HL-60/S4 treated with phorbol 12-myristate 13-acetate at 8.2 ng/mL for 4 days and 3 days (cell line): ENCODE measurements around the gene ALG1L2.
"Not testable (repeated sequence)": the region's sequence is repeated elsewhere in the genome, so short reads cannot be mapped to it uniquely, and the experiment has no call there.

Source experiments
- in situ Hi-C: fragments of 300-500 bp; cut with MboI; formaldehyde crosslinking; loops from 2 replicates; pipeline ENCODE4 v1.15.0; 2022; ENCODE audit warnings: low sequenced_read_pairs

The ALG1L2 gene, protein sequence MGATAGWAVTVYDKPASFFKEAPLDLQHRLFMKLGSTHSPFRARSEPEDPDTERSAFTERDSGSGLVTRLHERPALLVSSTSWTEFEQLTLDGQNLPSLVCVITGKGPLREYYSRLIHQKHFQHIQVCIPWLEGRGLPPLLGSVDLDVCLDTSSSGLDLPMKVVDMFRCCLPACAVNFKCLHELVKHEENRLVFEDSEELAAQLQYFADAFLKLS

DNA sequence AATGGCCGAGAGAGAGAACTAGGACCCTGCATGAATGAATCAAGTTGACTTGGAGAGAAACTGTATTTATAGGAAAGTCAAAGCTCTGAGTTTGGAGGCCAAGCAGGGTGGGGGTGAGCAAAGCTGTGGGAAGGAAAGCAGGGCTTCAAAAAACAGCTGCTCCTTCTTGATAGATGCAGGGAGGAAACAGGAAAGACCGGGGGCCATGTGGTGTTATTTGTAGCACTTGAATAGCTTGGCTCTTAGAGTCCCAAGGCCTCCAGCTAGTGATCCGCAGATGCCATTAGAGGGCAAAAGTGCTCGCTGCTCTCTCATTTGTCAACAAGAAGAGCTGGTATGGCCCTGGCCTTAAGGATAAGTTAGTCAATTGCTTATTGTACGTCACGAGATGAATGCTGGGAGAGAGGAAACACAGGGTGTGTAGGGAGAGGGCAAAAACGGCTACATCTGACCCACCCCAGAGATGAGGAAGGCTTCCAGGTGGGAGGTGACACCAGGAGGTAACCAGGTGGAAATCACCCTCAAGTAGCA lies at the start of gene ALG1L2:
ALG1L2 (plus strand) TSS at position 481 of the 531 bp plus-strand sequence. CDS start 186 bp downstream, outside the sequence.
- in situ Hi-C loops, result no loop called here

DNA sequence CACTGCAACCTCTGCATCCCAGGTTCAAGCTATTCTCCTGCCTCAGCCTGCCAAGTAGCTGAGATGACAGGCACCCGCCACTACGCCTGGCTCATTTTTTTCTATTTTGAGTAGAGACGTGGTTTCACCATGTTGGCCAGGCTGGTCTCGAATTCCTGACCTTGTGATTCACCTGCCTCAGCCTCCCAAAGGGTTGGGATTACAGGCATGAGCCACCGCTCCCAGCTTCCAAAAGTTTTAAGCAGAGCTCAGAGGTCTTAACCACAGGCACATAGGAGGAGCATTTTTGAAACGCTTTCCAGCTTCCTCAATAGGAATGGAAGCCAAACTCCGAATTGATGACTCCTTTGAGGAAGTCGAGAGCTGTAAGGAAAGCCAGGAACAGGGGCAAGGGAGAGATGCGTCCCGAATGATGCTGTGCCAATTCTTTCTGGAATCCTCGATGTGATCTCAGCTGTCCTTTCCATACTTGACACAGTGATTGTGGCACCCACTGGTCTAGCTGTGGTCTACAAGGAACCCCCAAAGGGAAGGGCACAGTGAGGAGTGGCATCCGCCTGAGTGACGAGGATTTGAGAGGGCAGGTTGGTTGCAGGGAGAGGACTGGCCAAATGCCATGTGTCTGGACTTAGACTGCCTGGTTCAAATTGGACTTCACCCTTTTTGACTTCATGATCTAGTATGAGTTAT lies 44.4 kb upstream of the ALG1L2 start:
- in situ Hi-C loops, result not testable (repeated sequence)

DNA sequence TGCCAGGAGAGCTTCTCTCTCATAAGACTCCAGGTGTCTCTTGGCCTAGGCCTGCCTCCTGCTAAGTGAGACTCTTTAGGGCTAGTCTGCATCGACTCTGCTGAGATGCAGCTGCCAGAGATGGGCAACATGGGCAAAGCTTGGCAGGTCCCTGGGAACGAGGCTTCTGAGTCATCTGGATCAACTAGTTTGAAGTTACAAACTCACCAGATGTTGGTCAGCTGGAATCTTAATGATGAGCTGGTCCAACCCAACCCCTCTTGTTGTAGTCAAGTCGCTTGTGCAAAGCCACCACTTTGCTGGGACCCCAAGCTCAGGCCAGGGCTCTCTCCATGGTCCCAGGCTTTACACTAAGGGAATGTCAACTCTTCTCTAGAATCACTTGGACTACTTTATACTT lies 38.9 kb upstream of the ALG1L2 start:
- in situ Hi-C loops, result not testable (repeated sequence)

DNA sequence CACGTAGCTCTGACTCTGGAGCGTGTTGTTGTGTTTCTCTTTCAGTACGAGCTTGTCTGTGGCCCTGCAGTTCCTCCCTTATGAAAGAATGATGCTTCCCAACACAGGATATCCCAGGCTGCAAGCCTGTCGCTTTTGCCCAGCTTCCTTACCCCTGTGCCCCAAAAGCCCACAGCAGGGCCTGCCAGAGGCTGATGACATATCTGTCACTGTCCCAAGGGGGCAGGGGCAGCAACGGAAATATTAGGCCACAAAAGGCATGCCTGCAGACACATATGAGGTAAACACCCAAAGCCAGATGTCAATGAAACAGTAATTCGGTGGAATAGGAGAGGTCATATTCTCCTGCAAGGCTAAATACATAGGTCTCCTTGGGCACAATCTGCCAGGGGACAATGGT lies 38.0 kb upstream of the ALG1L2 start:
- in situ Hi-C loops, result not testable (repeated sequence)

DNA sequence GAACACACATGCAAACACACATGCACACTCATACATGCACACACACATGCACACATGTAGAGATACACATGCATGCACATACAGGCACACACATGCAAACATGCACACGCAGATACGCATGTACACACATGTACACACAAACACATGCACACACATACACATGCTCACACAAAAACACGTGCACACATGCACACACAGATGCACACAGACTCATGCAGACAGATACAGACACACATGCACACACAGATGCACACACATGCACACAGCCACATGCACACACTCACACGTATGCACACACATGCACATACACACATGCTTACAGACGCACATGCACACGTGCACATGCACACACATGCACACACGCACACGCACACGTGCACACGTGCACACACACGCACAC lies 37.3 kb upstream of the ALG1L2 start:
- in situ Hi-C loops, result no loop called here

DNA sequence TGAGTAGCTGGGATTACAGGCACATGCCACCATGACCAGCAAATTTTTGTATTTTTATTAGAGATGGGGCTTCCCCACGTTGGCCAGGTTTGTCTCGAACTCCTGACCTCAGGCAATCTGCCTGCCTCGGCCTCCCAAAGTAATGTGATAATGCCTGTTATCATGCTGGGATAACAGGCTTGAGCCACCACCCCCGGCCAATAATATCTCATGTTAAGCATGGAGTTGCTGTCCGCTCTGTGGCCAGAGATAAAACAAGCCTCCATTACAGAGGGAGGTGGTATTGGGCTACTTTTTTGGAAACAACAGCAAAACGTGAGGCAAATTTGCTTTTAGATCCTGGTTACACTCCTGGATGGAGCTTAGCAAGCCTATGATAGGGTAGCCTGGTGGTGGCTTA lies 32.9 kb upstream of the ALG1L2 start:
- in situ Hi-C loops, result no loop called here

DNA sequence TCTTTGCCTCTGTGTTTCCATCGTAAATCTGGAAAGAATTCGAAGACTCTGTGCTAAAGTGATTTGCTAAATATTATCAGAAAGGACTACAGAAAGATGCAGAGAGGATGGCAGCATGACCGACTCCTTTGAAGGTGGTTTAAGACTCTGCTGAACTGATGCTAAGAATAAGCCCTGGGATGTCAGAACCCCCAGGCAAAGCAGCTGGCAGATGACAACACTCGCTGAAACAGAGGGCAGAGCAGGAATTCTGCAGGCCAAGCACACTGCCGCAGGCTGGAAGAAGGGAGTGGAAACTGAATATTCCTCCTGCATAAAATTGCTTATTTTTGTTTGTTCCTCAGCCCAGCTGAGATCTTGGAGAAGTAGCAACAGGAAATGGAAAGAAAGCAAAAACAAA lies 29.3 kb upstream of the ALG1L2 start:
- in situ Hi-C loops, result not testable (repeated sequence)

DNA sequence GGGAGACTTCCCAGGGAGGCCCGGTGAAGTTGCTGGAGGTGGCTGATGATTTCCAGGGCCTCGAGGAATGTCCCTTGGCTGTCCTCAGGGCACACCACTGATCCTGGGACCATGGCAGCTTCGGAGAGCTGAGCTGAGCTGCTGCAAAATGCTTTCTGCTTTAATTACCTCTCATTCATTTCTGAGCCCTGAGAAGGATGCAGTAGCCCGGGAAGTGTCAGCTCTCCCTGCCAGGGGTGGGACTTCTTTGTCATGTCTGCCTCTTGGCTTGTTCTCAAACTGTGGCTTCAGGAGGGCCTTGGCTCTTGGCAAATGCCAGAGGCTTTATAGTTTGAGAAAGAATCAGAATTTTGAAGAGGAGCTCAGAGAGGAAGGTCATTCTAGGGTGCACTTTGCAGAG lies 28.7 kb upstream of the ALG1L2 start:
- in situ Hi-C loops, result not testable (repeated sequence)

DNA sequence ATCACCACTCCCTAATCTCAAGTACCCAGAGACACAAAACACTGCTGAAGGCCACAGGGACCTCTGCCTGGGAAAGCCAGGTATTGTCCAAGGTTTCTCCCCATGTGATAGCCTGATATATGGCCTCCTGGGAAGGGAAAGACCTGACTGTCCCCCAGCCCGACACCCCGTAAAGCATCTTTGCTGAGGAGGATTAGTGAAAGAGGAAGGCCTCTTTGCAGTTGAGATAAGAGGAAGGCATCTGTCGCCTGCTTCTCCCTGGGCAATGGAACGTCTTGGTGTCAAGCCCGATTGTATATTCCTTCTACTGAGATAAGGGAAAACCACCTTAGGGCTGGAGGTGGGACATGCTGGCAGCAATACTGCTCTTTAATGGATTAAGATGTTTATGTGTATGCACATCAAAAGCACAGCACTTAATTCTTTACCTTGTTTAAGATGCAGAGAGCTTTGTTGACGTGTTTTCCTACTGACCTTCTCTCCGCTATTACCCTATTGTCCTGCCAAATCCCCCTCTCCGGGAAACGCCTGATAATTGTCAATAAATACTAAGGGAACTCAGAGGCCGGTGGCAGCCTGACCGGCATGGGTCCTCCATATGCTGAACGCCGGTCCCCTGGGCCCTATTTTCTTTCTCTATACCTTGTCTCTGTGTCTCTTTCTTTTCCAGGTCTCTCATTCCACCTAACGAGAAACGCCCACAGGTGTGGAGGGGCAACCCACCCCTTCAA lies 23.9 kb upstream of the ALG1L2 start:
- in situ Hi-C loops, result not testable (repeated sequence)

DNA sequence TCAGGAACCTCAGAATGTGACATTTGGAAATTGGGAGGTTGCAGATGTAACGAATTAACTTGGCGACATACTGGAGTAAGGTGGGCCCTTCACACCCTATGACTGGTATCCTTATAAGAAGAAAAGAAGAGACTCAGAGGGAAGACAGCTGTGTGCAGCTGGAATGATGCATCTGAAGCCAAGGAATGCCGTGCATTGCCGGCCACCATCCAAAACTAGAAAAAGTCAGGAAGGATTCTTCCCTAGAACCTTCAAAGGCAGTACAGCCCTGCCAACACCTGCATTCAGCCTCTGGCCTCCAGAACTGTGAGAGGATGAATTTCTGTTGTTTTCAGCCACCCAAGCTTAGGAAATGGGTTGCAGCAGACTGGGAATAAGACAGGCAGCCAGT lies 23.4 kb upstream of the ALG1L2 start:
- in situ Hi-C loops, result not testable (repeated sequence)

DNA sequence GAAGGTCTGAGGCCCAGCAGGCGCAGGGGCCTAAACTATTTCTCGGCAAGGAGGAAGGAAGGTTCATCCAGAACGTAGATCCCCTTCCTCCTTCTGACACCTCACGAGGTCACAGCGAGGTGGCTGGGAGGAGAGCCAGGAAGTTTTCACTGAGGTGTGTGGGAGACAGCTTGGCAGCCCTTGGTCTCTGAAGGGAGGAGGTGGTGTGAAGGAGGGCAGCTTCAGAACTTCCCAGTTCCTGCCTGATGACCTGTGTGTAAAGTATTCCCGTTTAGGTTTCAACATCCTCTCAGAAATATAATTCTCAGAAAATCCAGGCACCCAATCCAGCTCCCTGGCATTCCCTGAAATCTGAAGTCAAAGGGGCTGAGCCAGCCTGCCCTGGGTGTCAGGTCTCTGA lies 22.9 kb upstream of the ALG1L2 start:
- in situ Hi-C loops, result not testable (repeated sequence)

DNA sequence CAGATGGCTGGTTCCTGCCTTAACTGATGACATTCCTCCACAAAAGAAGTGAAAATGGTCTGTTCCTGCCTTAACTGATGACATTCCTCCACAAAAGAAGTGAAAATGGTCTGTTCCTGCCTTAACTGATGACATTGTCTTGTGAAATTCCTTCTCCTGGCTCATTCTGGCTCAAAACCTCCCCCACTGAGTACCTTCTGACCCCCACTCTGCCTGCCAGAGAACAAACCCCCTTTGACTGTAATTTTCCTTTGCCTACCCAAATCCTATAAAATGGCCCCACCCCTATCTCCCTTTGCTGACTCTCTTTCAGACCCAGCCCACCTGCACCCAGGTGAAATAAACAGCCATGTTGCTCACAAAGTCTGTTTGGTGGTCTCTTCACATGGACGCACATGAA lies 22.5 kb upstream of the ALG1L2 start:
- in situ Hi-C loops, result not testable (repeated sequence)

DNA sequence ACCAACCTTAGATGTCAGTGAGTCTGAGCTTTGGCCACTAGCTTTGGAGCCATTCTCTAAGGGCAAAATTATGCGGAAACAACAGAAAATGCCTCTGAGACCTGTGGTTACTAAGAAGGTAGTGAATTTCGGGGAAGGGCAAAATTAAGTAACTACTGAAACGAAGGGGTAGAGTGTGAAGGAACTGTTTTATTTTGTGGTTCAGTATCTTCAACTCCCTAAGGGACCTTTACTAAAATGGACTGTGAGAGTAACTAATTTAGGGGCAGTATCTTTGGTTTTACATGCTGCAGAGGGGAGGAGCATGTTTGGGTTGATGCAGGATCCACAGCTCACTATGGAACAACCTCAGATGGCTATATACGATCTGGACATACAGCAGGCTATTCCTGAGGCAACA lies 8.0 kb upstream of the ALG1L2 start:
- in situ Hi-C loops, result no loop called here

DNA sequence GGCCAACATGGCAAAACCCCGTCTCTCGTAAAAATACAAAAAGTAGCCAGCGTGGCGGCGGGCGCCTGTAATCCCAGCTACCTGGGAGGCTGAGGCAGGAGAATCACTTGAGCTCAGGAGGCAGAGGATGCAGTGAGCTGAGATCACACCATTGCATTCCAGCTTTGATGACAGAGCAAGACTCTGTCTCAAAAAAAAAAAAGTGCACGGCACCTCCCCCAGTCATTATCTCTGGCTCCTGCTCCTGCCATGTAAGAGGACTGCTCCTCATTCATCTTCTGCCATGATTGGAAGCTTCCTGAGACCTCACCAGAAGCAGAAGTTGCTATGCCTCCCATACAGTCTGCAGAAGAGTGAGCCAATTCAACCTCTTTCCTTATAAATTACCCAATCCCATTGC lies 4.0 kb upstream of the ALG1L2 start:
- in situ Hi-C loops, result no loop called here

DNA sequence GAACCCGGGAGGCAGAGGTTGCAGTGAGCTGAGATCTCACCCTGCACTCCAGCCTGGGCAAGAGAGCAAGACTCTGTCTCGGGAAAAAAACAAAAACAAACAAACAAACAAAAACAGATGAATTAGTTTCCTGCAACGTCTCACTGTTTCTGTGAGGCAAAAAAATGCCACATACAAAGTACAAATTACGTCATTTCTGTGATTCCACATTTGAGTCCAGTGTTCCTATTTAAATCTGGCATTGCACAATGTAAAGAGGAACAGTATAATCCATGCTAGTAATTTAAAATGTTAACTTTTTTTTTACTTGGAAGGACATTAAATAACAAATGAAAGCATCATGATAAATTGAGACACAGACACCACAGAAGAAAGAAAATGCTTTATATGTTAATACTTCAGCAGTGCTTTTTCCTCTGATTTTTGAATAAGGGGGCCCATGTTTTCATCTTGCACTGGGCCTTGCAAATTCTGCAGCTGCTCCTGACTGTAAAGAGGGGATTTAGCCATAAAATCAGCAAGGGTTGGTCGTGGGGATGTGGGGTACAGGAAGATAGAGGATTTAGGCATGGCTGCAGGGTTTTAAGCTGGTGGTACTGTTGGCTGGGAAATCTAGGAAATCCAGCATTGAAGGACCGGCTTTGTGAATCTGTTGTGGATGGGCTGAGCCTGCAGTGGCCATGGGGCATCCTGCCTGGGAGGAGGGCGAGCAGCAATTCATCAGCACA lies 1.9 kb downstream of the ALG1L2 start:
- in situ Hi-C loops, result not testable (repeated sequence)

DNA sequence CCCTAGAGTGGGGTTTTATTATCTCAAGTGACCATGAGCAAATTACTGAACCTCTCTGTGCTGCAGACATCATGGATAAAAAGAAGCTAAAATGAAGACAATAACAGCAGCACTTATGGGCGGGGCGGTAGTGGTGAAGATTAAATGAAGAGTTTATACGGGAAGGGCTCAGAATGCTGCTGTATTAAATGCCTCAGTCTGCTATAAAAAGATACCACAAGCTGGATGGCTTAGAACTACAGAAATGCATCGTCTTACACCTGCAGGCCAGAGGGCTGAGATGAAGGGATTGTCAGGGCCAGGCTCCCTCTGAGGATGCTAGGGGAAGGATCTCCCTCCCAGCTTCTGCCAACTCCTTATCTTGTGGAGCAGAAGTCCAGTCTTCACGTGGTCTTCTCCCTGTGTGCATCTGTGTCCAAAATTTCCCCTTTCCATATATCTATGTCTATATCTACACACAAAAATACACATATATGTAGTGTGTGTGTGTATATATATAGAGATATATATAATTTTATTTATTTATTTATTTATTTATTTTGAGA lies 2.9 kb downstream of the ALG1L2 start:
- in situ Hi-C loops, result no loop called here

DNA sequence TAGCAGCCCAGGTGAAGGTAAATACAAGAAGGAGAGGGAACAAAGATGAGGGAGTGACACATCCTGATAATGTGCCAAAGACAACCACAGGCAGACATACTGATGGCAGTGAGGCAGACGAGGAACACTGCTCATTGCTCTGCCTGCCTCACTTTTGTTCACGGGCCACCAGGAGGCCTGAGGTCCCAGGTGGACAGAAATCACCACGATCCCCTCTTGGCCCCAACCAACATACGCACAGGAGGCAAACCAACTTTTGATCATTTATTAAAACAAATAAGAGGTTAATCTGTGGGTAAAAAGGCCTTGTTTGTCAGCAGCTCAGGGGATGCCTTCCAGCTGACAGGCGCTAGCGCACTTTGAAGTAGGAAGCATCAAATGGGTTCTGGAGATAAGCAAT lies 4.2 kb downstream of the ALG1L2 start:
- in situ Hi-C loops, result no loop called here

DNA sequence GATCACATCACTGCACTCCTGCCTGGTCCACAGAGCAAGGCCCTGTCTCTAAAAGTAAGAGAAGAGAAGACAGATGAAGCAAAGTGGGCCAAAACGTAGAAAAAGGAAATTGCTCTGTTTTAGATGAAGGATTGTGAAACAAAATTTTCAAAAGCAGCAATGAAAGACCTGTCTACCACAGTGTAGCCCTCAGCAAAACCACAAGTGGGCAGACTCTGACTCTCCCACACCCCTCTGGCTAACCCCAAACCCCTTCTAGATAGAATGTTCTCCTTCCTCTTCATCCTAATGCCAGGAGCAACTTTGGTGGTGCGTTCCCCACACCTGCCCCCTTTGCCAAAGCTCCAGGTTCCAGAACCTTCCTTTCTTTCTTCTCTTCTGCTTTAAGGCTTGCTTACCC lies 5.0 kb downstream of the ALG1L2 start:
- in situ Hi-C loops, result not testable (repeated sequence)

DNA sequence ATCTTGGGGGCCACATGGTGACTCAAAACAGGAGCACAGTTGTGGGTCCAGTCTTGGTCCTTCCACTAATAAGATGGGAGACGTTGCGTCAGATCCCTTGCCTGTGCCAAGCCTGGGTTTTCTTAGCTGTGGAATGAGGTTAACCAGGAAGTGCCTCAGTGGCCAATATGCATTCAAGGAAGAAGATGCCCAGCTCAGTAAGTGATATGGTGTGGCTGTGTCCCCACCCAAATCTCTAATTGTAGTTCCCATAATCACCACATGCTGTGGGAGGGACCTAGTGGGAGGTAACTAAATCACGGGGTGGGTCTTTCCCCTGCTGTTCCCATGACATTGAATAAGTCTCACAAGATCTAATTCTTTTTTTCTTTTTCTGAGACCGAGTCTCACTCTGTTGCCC lies 6.4 kb downstream of the ALG1L2 start:
- in situ Hi-C loops, result no loop called here

DNA sequence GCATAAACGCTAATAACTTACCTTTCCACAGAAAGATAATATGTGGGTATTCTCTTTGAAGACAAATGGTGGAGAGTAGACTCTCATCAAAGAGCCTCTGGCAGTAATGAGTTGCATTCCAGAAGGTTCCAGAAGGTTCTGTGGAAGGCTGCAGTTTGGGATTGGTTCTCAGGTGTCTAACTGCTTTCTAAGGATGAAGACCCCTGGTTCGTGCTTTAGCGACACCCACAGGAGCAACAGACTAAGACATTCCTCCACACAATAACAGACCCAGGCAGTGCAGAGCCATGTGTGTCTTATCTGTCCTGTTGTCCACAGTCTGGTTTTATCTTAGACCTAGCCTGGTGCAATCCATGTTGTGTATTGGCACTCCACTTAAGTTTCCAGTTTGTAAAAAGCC lies 9.1 kb downstream of the ALG1L2 start:
- in situ Hi-C loops, result loop anchor here (10.0 kb wide), 1 partner anchor 146 kb away; no protein-coding TSS in a partner anchor

DNA sequence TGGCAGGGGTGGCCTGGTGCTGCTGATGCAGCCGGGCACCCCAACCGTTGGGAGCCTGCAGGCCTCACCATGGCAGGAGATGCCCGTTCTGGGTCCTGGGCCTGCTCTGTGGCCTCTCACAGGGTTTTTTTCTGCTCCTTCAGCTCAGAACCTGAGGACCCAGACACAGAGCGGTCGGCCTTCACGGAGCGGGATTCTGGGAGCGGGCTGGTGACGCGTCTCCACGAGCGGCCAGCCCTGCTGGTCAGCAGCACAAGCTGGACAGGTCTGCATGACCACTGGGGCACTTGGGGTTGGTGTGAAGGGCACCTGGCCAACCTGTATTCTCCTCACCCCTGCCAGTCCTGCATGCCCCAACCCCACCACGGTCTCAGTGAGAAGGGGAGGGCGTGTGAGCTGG lies 10.3 kb downstream of the ALG1L2 start:
- in situ Hi-C loops, result loop anchor here (10.0 kb wide), 1 partner anchor 147 kb away; no protein-coding TSS in a partner anchor
